Activated naive CD8-positive, alpha-beta T cell treated with anti-CD3 and anti-CD28 coated beads for 36 hours (primary cell): ENCODE results near the gene ATG5. TPM values are rescaled to one million over a fixed set of nuclear protein-coding genes. Genes with fewer than 3 reads are reported as not detected.
A peak's percentile ranks its signal among the peaks of the same experiment; 100 is the strongest.
"Not testable (repeated sequence)": the region's sequence is repeated elsewhere in the genome, so short reads cannot be mapped to it uniquely, and the experiment has no call there.

ENCODE experiments used
- DNase-seq: peaks from one replicate; pipeline ENCODE4 v3.0.0; 2021
- H3K27ac Mint-ChIP-seq: one replicate; pipeline ENCODE4 v1.8.0; 2022; ENCODE audit warnings: mild to moderate bottlenecking, moderate library complexity, mixed read lengths
- H3K27me3 Mint-ChIP-seq: one replicate; pipeline ENCODE4 v1.8.0; 2022; ENCODE audit warnings: mild to moderate bottlenecking, mixed read lengths
- H3K36me3 Mint-ChIP-seq: one replicate; pipeline ENCODE4 v1.8.0; 2021; ENCODE audit warnings: mild to moderate bottlenecking, mixed read lengths
- H3K4me1 Mint-ChIP-seq: one replicate; pipeline ENCODE4 v1.8.0; 2021; ENCODE audit warnings: mixed read lengths
- H3K4me3 Mint-ChIP-seq: one replicate; pipeline ENCODE4 v1.8.0; 2022; ENCODE audit warnings: mild to moderate bottlenecking, moderate library complexity, mixed read lengths
- H3K9me3 Mint-ChIP-seq: one replicate; pipeline ENCODE4 v1.8.0; 2022; ENCODE audit warnings: mixed read lengths
- total RNA-seq, 2 experiments: library from RNA; stranded (reverse); gene quantifications; one replicate each; pipeline ENCODE4 v1.2.3, GENCODE V29; 2021

Gene ATG5
- total RNA-seq, 2 experiments from 2014 or later: 36.9 to 41.8 TPM

DNA sequence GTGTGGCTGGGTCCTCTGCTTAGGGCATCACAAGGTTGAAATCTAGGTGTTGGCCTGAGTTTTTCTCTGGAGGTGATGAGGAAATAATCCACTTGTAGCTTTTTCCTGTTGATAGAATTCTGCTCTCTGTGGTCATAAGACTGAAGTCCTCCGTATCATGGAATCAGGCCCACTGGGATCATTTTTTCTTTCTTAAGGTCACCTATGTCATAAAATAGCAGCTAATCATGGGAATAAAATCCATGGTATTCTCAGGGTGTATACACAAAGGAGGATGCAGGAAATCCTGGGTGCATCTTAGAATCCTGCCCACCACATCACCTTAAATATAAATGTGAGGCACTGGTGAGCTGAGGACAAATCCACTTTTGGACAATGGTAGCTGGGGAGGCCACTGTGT is 166.7 kb downstream of the ATG5 start:
- Mint-ChIP-seq H3K27me3 (peaks cover 10% of the 10 kb centered on the region), H3K27ac (no peak overlapping the region), H3K36me3 (no peaks in the 10 kb centered on the region), H3K4me1 (peaks cover 12% of the 10 kb centered on the region), H3K9me3 (no peaks in the 10 kb centered on the region), H3K4me3 (no peak overlapping the region)
- DNase-seq: no peak

- peaks cover 3% of the 10 kb centered on the region for H3K9me3 Mint-ChIP-seq
Measured at GRCh38 chr6:106156863-106157262, 168.7 kb downstream of the ATG5 start.

DNA sequence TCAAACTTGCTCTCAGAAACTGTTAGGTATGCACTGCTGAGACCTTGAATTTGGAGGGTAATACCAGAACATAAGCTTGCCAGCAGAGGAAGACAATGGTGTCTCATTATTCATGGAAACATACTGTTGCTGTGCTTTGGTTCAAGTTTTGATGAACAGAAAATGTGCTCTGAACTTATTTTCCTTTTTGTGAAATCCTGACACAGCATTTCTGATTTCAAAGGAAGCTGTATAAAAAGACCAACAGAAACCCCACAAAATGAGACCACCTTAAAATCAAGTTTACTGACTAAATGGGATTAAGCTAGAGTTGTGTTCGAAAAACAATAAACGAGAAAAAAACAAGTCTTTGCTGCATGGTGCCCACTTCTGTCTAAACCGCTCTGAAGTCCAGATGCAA is 169.1 kb downstream of the ATG5 start:
- Mint-ChIP-seq H3K36me3 (peaks cover 5% of the 10 kb centered on the region), H3K27me3 (peaks cover 10% of the 10 kb centered on the region), H3K4me3 (no peak overlapping the region), H3K27ac (no peak overlapping the region), H3K4me1 (peaks cover 8% of the 10 kb centered on the region), H3K9me3 (peaks cover 4% of the 10 kb centered on the region)
- no peak for DNase-seq

More at GRCh38 chr6:106156863-106157262, 168.7 kb downstream of the ATG5 start:
- H3K4me1 Mint-ChIP-seq: peaks cover 8% of the 10 kb centered on the region
- peaks cover 5% of the 10 kb centered on the region for H3K36me3 Mint-ChIP-seq
- H3K27me3 Mint-ChIP-seq: peaks cover 10% of the 10 kb centered on the region
- no peak for DNase-seq
- H3K4me3 Mint-ChIP-seq: no peak overlapping the region
- no peak overlapping the region for H3K27ac Mint-ChIP-seq

DNA sequence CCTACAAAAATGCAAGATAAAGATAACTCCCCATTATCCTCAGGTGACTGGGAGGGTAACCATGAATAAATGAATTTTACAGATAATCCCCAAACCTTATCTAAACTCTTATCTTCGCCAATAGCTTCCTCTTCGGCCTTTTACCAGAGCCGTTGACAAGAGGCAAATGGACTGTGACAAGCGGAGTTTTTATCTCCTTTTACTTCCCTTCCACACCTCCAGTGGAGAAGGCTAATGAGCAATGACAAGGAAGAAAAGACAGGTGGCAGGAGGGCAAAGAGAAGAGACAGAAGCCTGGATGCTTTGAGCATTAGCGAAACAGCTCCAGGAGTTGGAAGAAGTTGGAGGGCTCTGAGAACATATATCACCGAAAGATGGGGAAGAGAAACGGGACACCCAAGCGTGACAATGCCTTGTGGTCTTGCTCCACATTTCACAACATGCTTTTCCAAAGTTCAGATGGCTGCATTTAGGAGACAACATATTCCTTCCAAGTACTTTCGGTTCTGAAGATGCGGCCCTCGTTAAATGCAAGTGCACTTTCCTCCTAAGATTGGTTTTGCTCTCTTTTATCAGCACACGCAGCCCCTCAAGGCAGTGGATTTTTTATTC is 170.2 kb downstream of the ATG5 start:
- no peak overlapping the region for H3K27ac Mint-ChIP-seq
- peaks cover 10% of the 10 kb centered on the region for H3K27me3 Mint-ChIP-seq
- peaks cover 7% of the 10 kb centered on the region for H3K36me3 Mint-ChIP-seq
- H3K4me1 Mint-ChIP-seq: peaks cover 8% of the 10 kb centered on the region
- DNase-seq: no peak
- no peak overlapping the region for H3K4me3 Mint-ChIP-seq
- H3K9me3 Mint-ChIP-seq: peaks cover 6% of the 10 kb centered on the region

- Mint-ChIP-seq H3K9me3 (peaks cover 6% of the 10 kb centered on the region), H3K4me1 (peaks cover 16% of the 10 kb centered on the region), H3K27me3 (peaks cover 8% of the 10 kb centered on the region), H3K27ac (no peak overlapping the region), H3K4me3 (no peak overlapping the region), H3K36me3 (peaks cover 7% of the 10 kb centered on the region)
- no peak for DNase-seq
Measured at GRCh38 chr6:106154326-106154725, 171.2 kb downstream of the ATG5 start.

DNA sequence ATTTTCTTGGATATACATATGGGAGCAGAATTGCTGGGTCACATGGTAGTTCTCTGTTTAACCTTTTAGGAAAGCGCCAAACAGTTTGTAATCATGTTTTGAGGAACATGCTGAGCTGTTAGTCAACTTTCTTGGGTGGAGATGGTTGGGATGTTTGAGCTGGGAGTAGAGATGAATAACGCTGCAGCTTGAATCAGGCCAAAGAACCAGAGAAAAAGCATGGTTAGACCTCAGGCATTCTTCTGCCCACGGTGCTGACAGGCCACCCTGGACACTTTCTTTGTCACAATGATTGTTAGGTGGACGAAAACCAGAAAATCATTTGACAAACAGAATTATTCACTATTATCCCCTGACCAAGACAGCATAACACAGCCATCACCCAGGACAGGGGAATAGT is 172.6 kb downstream of the ATG5 start:
- Mint-ChIP-seq H3K27me3 (no peaks in the 10 kb centered on the region), H3K4me1 (peaks cover 23% of the 10 kb centered on the region), H3K36me3 (peaks cover 10% of the 10 kb centered on the region), H3K27ac (no peak overlapping the region), H3K4me3 (no peak overlapping the region), H3K9me3 (peaks cover 8% of the 10 kb centered on the region)
- DNase-seq: no peak

DNA sequence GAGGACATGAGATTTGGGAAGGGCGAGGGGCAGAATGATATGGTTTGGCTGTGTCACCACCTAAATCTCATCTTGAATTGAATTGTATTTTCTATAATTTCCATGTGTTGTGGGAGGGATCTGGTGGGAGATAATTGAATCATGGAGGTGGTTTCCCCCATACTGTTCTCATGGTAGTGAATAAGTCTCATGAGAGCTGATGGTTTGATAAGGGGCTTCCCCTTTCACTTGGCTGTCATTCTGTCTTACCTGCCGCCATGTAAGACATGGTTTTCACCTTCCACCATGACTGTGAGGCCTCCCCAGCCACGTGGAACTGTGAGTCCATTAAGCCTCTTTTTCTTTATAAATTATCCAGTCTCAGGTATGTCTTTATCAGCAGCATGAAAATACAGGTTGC is 173.1 kb downstream of the ATG5 start:
- DNase-seq, H3K4me3 Mint-ChIP-seq, H3K27me3 Mint-ChIP-seq, H3K9me3 Mint-ChIP-seq: not testable (repeated sequence)
- H3K36me3 Mint-ChIP-seq: peaks cover 10% of the 10 kb centered on the region
- H3K27ac Mint-ChIP-seq: peak overlapping the region; percentile 32
- peaks cover 24% of the 10 kb centered on the region for H3K4me1 Mint-ChIP-seq

DNA sequence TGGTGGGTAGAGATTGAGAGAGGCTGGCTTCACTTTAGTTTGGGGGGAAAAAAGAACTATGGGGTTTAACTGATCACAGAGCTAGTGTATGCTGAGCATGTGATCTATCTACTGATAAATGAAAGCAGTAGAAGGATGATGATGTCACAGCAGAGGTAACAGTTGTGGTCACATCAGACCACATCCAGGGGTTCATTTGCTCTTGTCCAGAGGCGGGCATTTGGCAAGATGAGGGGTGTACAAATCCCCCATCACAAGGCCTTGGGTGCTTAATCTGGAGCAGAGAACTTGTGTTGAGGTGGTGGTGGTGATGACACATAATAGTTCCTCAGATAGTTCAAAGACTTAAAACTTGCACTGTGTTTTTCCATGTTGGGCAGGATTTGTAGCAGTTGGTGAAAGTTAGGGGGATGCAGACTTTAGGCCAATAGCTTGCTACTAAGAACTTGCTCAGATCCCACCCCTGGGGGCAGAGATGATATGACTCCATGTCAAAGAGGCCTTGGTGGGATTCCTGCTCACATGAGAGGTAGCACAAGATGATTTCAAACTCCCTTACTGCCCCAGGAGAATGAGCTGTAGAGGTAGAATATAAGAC is 176.0 kb downstream of the ATG5 start:
- Mint-ChIP-seq H3K36me3 (peaks cover 10% of the 10 kb centered on the region), H3K9me3 (peaks cover 8% of the 10 kb centered on the region), H3K4me3 (no peak overlapping the region), H3K27me3 (peaks cover 5% of the 10 kb centered on the region), H3K27ac (peak overlapping the region; percentile 82), H3K4me1 (peaks cover 42% of the 10 kb centered on the region)
- peak; percentile 67 for DNase-seq

- H3K4me3 Mint-ChIP-seq: no peak overlapping the region
- no peak overlapping the region for H3K27ac Mint-ChIP-seq
- DNase-seq: no peak
- H3K27me3 Mint-ChIP-seq: peaks cover 5% of the 10 kb centered on the region
- H3K9me3 Mint-ChIP-seq: peaks cover 5% of the 10 kb centered on the region
- H3K4me1 Mint-ChIP-seq: peaks cover 53% of the 10 kb centered on the region
- peaks cover 9% of the 10 kb centered on the region for H3K36me3 Mint-ChIP-seq
Measured at GRCh38 chr6:106147476-106147875, 178.1 kb downstream of the ATG5 start.

DNA sequence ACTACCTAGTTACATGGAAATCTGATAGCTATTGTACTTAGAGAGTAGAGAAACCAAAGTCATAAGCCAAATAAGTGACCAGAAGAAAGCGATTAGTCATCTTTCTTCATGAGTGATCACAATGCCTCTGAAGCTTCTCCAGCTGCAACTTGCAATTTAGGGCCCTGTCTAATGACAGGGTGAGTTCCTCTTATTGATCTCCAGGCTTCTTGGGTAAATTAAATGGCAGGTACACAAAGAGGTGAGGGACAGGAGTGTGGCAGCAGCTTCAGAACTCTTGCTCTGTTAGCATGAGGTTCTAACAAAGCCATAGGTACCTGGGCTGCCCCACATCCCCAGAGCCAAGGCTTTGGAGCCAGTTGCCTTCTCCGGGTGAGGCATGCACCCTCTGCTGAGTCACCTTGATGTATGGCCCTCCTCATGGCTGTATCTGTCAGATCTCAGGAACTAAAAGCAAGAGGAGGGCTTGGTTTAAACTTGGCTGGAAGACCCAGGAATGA is 178.7 kb downstream of the ATG5 start:
- Mint-ChIP-seq H3K4me3 (no peak overlapping the region), H3K27me3 (peaks cover 5% of the 10 kb centered on the region), H3K4me1 (peaks cover 55% of the 10 kb centered on the region), H3K27ac (no peak overlapping the region), H3K36me3 (peaks cover 5% of the 10 kb centered on the region), H3K9me3 (peaks cover 5% of the 10 kb centered on the region)
- DNase-seq: no peak

DNA sequence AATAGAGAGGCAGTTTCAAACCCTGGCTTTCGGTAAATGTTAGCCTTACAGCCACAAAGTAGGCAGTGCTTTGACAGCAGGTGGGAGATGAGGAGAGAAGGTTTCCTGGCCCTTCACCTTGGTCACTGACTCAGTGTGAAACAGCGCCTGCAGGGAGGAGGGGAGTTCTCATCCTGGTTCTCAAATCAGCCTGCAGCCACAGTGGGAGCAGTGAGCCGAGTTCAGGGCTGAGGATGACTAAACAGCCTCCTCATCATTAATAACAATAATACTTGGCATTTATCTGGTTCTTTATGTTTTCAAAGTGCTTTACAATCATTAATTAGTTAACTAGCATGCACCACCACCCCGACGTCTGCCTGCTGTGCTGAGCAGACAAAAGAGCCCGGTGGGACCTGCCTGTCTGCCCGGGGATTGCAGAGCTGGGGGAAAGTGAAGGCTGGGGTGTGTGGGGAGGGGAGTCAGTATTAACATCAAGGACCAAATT is 179.8 kb downstream of the ATG5 start:
- Mint-ChIP-seq H3K9me3 (peaks cover 2% of the 10 kb centered on the region), H3K27ac (no peak overlapping the region), H3K4me1 (peaks cover 64% of the 10 kb centered on the region), H3K36me3 (peaks cover 3% of the 10 kb centered on the region), H3K27me3 (peaks cover 5% of the 10 kb centered on the region), H3K4me3 (no peak overlapping the region)
- peak; percentile 32 for DNase-seq

DNA sequence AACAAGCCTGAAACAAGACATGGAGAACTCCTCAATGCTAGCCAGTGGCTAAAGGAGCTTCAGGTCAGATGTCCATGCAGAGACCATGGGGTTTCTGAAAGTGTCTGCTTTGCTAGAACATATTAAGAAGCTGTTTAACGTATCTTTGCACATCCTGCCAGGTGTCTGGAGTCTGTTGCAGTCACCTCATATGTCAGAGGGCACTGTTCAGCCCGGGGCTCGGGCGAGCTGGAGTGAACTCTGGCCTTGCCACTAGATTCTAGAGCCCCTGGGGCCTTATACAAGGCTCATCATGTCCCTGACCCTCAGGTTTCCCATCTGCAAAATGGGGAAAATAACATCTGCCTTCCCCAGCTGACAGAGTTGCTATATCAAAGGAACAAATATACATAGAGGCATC is 180.4 kb downstream of the ATG5 start:
- H3K27me3 Mint-ChIP-seq: peaks cover 5% of the 10 kb centered on the region
- no peak overlapping the region for H3K27ac Mint-ChIP-seq
- peaks cover 2% of the 10 kb centered on the region for H3K9me3 Mint-ChIP-seq
- peaks cover 3% of the 10 kb centered on the region for H3K36me3 Mint-ChIP-seq
- peaks cover 70% of the 10 kb centered on the region for H3K4me1 Mint-ChIP-seq
- DNase-seq: no peak
- H3K4me3 Mint-ChIP-seq: no peak overlapping the region

- Mint-ChIP-seq H3K9me3 (no peaks in the 10 kb centered on the region), H3K4me1 (peaks cover 57% of the 10 kb centered on the region), H3K4me3 (no peak overlapping the region), H3K27me3 (peaks cover 5% of the 10 kb centered on the region), H3K36me3 (no peaks in the 10 kb centered on the region), H3K27ac (peak overlapping the region; percentile 95)
- DNase-seq: no peak
Measured at GRCh38 chr6:106143665-106144064, 181.9 kb downstream of the ATG5 start.

DNA sequence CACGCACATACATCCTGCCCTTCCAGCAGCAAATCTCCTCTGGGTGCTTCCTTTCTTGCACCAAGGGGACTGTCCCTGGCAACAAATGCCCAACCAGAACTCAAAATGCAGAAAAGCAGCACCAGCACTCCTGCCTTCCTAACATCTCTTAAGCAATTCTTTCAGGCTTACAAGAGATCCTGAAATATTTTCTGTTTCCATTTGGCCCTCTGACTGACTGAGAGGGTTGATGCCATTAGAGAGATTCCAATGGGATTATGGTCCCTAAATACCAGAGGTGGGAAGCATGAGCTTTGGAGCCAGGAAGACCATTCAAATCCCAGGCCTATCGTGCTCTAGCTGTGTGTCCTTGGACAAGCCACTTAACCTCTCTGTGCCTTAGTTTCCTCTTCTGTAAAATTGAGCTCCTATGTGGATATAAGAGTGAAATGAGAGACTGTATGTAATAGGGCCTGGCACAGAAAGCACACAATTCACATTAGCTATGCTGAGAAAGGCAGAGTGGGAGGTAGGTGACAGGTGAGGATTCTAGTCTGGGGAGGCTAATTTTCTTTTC is 182.6 kb downstream of the ATG5 start:
- no peak for DNase-seq
- Mint-ChIP-seq H3K9me3 (no peaks in the 10 kb centered on the region), H3K36me3 (no peaks in the 10 kb centered on the region), H3K4me3 (no peak overlapping the region), H3K27ac (peak overlapping the region; percentile 95), H3K27me3 (peaks cover 5% of the 10 kb centered on the region), H3K4me1 (peaks cover 58% of the 10 kb centered on the region)

DNA sequence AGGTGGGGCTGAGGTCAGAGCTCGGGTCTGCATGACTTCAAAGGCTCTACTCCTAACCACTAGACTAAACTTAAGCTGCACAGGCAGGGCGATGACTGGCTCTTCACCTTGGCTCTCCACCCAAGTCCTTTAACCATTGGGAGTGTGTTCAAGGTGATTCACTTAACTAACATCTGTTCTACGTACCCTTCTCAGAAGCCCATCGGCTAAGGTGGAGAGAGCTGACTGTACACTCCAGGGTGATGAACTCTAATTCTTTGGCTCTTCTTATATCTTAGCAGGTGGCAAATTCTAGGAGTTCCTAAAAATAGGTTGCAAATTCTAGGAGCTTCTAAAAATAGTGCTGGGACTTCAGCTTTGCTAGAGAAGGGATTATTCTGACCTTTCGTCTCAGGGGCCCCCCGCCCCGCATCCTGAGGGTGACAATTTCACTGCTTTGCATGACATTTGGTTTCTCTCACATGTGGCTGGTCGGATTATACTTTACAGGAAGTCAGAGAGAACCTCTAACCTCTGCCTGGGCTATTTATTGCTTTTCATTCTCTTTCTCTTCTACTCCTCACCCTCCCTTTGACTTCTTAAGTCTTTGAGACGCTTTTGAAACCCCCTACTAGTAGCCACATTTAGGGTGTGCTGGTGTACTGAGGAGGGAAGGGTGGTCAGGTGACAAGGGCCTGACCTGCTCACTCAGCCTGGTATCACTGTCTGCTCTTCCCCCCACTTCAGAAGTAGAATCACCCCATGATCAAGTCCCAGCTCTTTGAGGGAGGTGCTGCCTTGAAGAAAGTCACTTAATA is 183.9 kb downstream of the ATG5 start:
- no peaks in the 10 kb centered on the region for H3K36me3 Mint-ChIP-seq
- H3K9me3 Mint-ChIP-seq: no peaks in the 10 kb centered on the region
- H3K4me3 Mint-ChIP-seq: peak overlapping the region; percentile 48
- H3K27ac Mint-ChIP-seq: peak overlapping the region; percentile 95
- peak; percentile 83 for DNase-seq
- H3K4me1 Mint-ChIP-seq: peaks cover 55% of the 10 kb centered on the region
- H3K27me3 Mint-ChIP-seq: peaks cover 4% of the 10 kb centered on the region
